ENCODE measurements around the gene BCAS1.

BCAS1 gene

DNA sequence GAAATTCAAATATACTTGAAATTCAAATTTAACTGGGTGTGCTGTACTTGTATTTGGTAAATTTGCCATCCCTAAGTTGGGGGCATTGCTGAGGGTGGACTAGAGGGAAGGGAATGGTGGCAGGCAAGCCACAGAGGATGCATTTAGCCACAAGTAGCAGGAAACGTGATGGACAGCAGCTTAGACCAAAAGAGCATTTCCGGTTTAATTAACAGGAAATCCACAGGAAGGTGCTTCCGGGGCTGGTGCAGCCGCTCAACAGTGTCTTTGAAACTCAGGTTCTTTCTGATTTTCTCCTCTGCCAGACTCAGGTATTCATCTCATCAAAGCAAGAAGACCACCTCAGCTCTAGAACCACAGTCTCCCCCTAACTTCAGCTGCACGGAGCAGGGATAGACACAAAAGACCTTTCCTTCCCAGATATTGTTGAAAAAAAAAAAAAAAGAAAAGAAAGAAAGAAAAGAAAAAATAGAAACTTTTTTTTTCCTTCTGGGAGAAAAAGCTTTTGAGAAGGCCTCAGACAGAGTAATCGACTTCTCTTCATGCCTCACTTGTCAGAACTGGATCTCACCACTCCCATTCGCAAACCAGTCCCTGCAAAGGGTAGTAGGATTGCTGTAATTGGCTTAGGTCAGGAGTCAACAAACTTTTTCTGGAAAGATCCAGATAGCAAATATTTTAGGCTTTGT, 8.0 kb upstream of the BCAS1 start:
- no peak overlapping the region for H3K9ac ChIP-seq (ENCODE audit: low read length)
- H3K4me1 ChIP-seq (ENCODE audit: insufficient read depth, low read length, severe bottlenecking): peaks cover 10% of the 10 kb centered on the region
- H3K4me2 ChIP-seq (ENCODE audit: low read length): peak overlapping the region; percentile 4; the same call in 1 of the 2 replicates
- no peaks in the 10 kb centered on the region; the same call in 1 of the 2 replicates for H3K36me3 ChIP-seq (ENCODE audit: insufficient read depth, low read length)
- no peaks in the 10 kb centered on the region for H3K9me3 ChIP-seq (ENCODE audit: low read length)
- H3K4me3 ChIP-seq (ENCODE audit: low read depth, low read length, poor library complexity, severe bottlenecking): no peak overlapping the region
- H3K79me2 ChIP-seq (ENCODE audit: insufficient read depth, low read length): no peaks in the 10 kb centered on the region
- H2AFZ ChIP-seq (ENCODE audit: low read length): peak overlapping the region; percentile 78
- TF ChIP-seq CTCF (IDR thresholded peaks at IDR 0.05; ENCODE audit: low read length): no peak
- no peak for TF ChIP-seq EZH2 (IDR thresholded peaks at IDR 0.05; ENCODE audit: borderline replicate concordance, low read length)
- peaks cover 8% of the 10 kb centered on the region; the same call in 1 of the 2 replicates for H3K27me3 ChIP-seq (ENCODE audit: insufficient read depth, low read length)
- no peak overlapping the region for H3K27ac ChIP-seq (ENCODE audit: low read depth, low read length, poor library complexity, severe bottlenecking)
- H3F3A ChIP-seq (ENCODE audit: insufficient read depth, low read length): no peaks in the 10 kb centered on the region
- no peaks in the 10 kb centered on the region for H4K20me1 ChIP-seq (ENCODE audit: insufficient read depth, low read length)
- no peaks in the 10 kb centered on the region for H3K9me2 ChIP-seq (ENCODE audit: low read depth, low read length)

- no peak overlapping the region for H3K9ac ChIP-seq (ENCODE audit: low read length)
- no peak overlapping the region for H3K4me3 ChIP-seq (ENCODE audit: low read depth, low read length, poor library complexity, severe bottlenecking)
- H3K4me1 ChIP-seq (ENCODE audit: insufficient read depth, low read length, severe bottlenecking): peaks cover 10% of the 10 kb centered on the region
Measured at GRCh38 chr20:54076259-54076658, 5.9 kb upstream of the BCAS1 start.

DNA sequence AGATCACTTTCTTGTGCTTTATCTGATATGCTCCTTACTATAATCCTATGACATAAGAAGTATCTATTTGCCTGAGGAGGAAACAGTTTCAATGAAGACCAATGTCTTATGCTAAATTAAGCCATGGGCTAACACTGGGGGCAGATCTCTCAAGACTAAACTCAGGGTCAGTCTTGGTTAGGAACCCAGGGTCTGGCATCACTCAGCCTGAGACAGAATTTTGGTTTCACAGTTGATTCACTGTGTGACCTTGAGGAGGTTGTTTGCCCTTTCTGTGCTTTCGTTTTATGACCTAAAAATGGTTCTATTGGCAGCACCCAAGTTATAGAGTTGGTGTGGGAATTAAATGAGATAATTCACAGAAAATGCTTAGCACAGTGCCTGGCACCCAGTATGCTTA, 4.9 kb upstream of the BCAS1 start:
- Histone ChIP-seq H3K36me3 (ENCODE audit: insufficient read depth, low read length) (no peaks in the 10 kb centered on the region; the same call in 1 of the 2 replicates), H3K27me3 (ENCODE audit: insufficient read depth, low read length) (peaks cover 8% of the 10 kb centered on the region; the same call in 1 of the 2 replicates), H3K9me3 (ENCODE audit: low read length) (no peaks in the 10 kb centered on the region), H3K4me2 (ENCODE audit: low read length) (no peak overlapping the region), H3F3A (ENCODE audit: insufficient read depth, low read length) (no peaks in the 10 kb centered on the region), H3K9ac (ENCODE audit: low read length) (no peak overlapping the region), H2AFZ (ENCODE audit: low read length) (no peak overlapping the region), H4K20me1 (ENCODE audit: insufficient read depth, low read length) (no peaks in the 10 kb centered on the region), H3K9me2 (ENCODE audit: low read depth, low read length) (no peaks in the 10 kb centered on the region), H3K79me2 (ENCODE audit: insufficient read depth, low read length) (no peaks in the 10 kb centered on the region), H3K4me1 (ENCODE audit: insufficient read depth, low read length, severe bottlenecking) (peaks cover 10% of the 10 kb centered on the region), H3K27ac (ENCODE audit: low read depth, low read length, poor library complexity, severe bottlenecking) (no peak overlapping the region), H3K4me3 (ENCODE audit: low read depth, low read length, poor library complexity, severe bottlenecking) (no peak overlapping the region)
- TF ChIP-seq EZH2 (IDR thresholded peaks at IDR 0.05; ENCODE audit: borderline replicate concordance, low read length) (no peak), CTCF (IDR thresholded peaks at IDR 0.05; ENCODE audit: low read length) (no peak)

More at GRCh38 chr20:54076259-54076658, 5.9 kb upstream of the BCAS1 start:
- Histone ChIP-seq H3K27me3 (ENCODE audit: insufficient read depth, low read length) (peaks cover 8% of the 10 kb centered on the region; the same call in 1 of the 2 replicates), H3F3A (ENCODE audit: insufficient read depth, low read length) (no peaks in the 10 kb centered on the region), H3K9me2 (ENCODE audit: low read depth, low read length) (no peaks in the 10 kb centered on the region), H3K27ac (ENCODE audit: low read depth, low read length, poor library complexity, severe bottlenecking) (no peak overlapping the region), H3K9me3 (ENCODE audit: low read length) (no peaks in the 10 kb centered on the region), H3K36me3 (ENCODE audit: insufficient read depth, low read length) (no peaks in the 10 kb centered on the region; the same call in 1 of the 2 replicates), H3K79me2 (ENCODE audit: insufficient read depth, low read length) (no peaks in the 10 kb centered on the region), H4K20me1 (ENCODE audit: insufficient read depth, low read length) (no peaks in the 10 kb centered on the region), H2AFZ (ENCODE audit: low read length) (no peak overlapping the region), H3K4me2 (ENCODE audit: low read length) (no peak overlapping the region)
- TF ChIP-seq EZH2 (IDR thresholded peaks at IDR 0.05; ENCODE audit: borderline replicate concordance, low read length): no peak
- no peak for TF ChIP-seq CTCF (IDR thresholded peaks at IDR 0.05; ENCODE audit: low read length)
